NT2/D1 (cell line): ENCODE measurements around the gene RGS19.

Experiments
- DNase-seq: peaks from one replicate; pipeline ENCODE4 v3.0.0-alpha.2; 2011; ENCODE audit warnings: low read depth, low spot score
- H3K27me3 ChIP-seq: 2 replicates; pipeline ENCODE4 v1.6.0; 2011; ENCODE audit warnings: mild to moderate bottlenecking; ENCODE audit not compliant: insufficient read length, insufficient read depth
- H3K36me3 ChIP-seq: 2 replicates; pipeline ENCODE4 v1.6.1; 2011; ENCODE audit warnings: mild to moderate bottlenecking, low read length, mixed read lengths; ENCODE audit not compliant: insufficient read depth, insufficient read length
- H3K4me1 ChIP-seq: 2 replicates; pipeline ENCODE4 v1.5.1; 2011; ENCODE audit not compliant: insufficient read depth, insufficient read length
- H3K4me3 ChIP-seq: 2 replicates; pipeline ENCODE4 v1.5.1; 2011; ENCODE audit warnings: low read depth; ENCODE audit not compliant: insufficient read length
- H3K9ac ChIP-seq: 2 replicates; pipeline ENCODE4 v1.6.0; 2011; ENCODE audit warnings: low read depth; ENCODE audit not compliant: insufficient read length
- H3K9me3 ChIP-seq: 2 replicates; pipeline ENCODE4 v1.5.1; 2011; ENCODE audit warnings: mild to moderate bottlenecking, low read length; ENCODE audit not compliant: insufficient read depth
- SUZ12 ChIP-seq: IDR thresholded peaks from 2 replicates; pipeline ENCODE4 v1.6.1; 2011; ENCODE audit not compliant: insufficient read length, insufficient read depth; ENCODE audit errors: extremely low read depth
- YY1 ChIP-seq: IDR thresholded peaks from 2 replicates; pipeline ENCODE4 v1.6.1; 2011; ENCODE audit not compliant: insufficient read length, insufficient read depth
- ZNF274 ChIP-seq: IDR thresholded peaks from 2 replicates; pipeline ENCODE4 v1.6.1; 2011; ENCODE audit warnings: mild to moderate bottlenecking, low read depth, low read length

RGS19 gene

GRCh38 chr20:64036346-64037198, 42.7 kb downstream of the RGS19 start:
- H3K4me1 ChIP-seq = peaks cover 28% of the 10 kb centered on the region
- H3K36me3 ChIP-seq = peaks cover 44% of the 10 kb centered on the region
- H3K9ac ChIP-seq = peak overlapping the region; percentile 44
- peaks cover 8% of the 10 kb centered on the region; the same call in 1 of the 2 replicates for H3K9me3 ChIP-seq
- H3K27me3 ChIP-seq = peaks cover 43% of the 10 kb centered on the region
- TF ChIP-seq SUZ12 = no peak
- TF ChIP-seq ZNF274 = no peak
- TF ChIP-seq YY1 = no peak
- no peak overlapping the region for H3K4me3 ChIP-seq
- DNase-seq = no peak

DNA sequence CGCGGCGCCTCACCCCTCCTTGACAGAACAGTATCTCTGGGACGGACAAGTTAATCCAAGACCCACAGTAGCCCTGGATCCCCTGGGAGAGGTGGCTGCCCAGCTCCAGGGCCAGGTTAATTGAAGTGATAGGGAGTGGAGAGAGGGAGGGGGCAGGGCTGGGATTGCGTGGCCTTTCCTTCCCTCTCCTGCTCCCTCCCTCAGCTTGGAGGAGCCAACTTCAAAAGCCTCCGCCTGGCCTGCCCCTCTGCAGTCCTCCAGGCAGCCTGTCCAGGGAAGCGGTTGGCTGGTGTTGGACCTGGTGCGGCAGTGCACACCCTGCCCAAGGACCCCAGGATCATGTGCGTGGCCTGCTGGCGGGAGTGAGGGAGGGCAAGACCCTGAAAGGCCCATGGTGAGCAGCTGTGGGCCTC, 43.4 kb downstream of the RGS19 start, which contains the start of gene C20orf204:
C20orf204 (plus strand) TSS at position 250 of the 413 bp plus-strand sequence; CDS start at position 392, 142 bp downstream.
- Histone ChIP-seq H3K36me3 (peaks cover 48% of the 10 kb centered on the region), H3K27me3 (peaks cover 36% of the 10 kb centered on the region), H3K9me3 (peaks cover 8% of the 10 kb centered on the region; the same call in 1 of the 2 replicates), H3K9ac (peak within 1 kb of the TSS; percentile 44), H3K4me3 (no peak within 1 kb of the TSS), H3K4me1 (peaks cover 28% of the 10 kb centered on the region)
- DNase-seq = no peak
- TF ChIP-seq YY1 = no peak
- no peak for TF ChIP-seq ZNF274
- TF ChIP-seq SUZ12 = no peak

DNA sequence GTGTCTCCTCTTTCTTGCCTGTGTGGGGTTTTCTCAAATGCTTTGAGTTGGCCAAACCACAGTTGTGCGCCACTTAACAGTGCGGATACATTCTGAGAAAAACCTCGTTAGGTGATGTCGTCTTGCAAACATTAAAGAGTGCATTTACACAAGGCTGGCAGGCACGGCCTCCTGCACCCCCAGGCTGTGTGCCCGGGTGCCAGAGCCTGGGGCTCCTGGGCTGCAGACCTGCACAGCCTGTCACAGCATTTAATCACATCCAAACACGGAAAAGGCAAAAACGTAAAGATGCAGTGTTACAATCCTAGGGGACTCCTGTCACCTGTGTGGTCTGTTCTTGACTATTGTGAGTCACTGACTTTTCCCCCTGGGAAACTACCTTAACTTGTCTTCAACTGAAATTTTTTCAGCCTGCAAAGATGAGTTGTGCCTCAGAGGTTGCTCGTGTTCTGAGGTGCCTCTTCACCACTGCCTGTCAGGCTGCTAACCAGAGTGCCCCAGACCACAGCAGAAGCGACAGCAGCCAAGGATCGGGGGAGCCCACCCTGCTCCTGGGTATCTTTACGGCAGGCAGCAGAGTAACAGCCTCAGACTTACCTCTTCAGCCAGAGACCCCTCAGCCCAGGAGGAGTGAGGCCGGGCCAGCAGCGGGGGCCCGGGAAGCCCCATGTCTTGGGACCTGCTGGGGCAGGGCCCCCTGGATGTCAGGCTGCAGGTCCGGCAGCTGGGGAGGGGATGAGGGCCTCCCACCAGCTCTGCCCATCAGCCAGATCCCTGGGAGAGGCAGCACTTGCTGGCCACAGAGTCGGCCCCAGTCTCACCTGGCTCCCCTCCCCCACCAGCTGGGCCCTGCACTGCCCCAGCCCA, 44.0 kb downstream of the RGS19 start:
- no peak for TF ChIP-seq YY1
- no peak for TF ChIP-seq ZNF274
- no peak for TF ChIP-seq SUZ12
- peaks cover 55% of the 10 kb centered on the region for H3K36me3 ChIP-seq
- H3K9ac ChIP-seq = peak overlapping the region; percentile 44
- no peak for DNase-seq
- H3K9me3 ChIP-seq = peaks cover 8% of the 10 kb centered on the region; the same call in 1 of the 2 replicates
- H3K4me3 ChIP-seq = no peak overlapping the region
- H3K27me3 ChIP-seq = peaks cover 30% of the 10 kb centered on the region
- peaks cover 28% of the 10 kb centered on the region for H3K4me1 ChIP-seq

DNA sequence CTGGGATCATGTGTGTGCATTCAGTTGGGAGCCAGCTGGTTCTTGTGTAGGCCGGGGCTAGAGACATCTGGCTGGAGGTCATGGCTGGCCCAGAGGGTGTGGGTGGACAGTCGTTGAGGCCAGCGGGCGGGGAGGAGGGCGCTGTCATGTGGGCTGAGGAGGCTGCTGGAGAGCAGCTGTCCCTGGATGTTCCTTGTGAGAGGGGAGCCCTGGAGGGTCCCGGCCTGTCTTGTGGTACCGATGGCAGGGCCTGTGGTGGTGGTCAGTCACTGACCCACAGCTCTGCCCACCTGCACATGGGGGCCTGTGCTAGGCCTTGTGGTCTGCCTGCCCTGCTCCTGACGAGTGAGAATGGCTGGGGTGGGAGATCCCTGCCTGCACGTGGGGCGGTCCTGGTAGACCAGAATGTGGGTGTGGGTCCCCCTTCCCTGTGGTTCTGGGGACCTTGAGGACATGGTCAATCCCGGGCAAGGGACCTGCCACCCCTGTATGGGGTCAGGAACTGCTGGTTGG, 45.3 kb downstream of the RGS19 start:
- Histone ChIP-seq H3K36me3 (peaks cover 67% of the 10 kb centered on the region), H3K4me3 (no peak overlapping the region), H3K9ac (no peak overlapping the region), H3K9me3 (no peaks in the 10 kb centered on the region), H3K4me1 (peaks cover 24% of the 10 kb centered on the region), H3K27me3 (peaks cover 19% of the 10 kb centered on the region)
- TF ChIP-seq YY1 (no peak), SUZ12 (no peak)
- DNase-seq = no peak

DNA sequence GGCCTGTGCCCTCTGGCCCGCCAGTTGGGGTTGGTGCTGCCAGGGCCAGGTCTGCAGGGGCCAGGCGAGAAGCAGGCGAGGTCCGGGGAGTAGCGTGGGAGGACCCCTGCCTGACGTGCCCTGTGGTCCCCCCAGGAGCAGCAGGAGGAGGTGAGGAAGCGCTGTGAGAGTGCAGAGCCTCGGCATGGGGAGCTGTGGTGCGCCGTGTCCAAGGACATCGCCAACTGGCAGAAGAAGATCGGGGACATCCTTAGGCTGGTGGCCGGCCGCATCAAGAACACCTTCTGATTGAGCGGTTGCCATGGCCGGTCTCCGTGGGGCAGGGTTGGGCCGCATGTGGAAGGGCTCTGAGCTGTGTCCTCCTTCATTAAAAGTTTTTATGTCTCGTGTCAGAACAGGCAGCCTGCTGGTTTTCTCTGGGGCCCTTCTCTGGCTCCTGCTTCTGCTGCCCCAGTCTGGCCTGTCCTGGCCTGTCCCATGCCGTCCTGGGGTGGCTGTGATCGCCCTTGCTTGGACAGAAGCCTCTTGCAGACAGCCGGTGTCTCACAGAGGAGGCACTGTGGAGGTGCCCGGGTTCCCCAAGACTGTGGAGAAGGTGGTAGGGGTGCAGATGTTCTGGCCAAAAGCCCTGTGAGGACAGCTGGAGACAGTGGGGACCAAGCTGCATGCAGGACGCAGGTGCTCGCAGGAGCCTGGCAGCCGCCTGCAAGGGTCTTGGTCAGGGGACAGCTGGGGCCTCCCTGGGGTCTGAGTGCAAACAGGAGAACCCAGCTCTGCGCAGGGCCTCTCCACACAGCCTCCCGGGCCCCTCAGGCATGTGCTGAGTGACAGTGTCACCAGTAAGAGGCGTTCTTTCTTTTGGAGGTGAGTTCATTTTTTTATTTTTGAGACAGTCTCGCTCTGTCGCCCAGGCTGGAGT, 46.4 kb downstream of the RGS19 start:
- Histone ChIP-seq H3K4me1 (peaks cover 24% of the 10 kb centered on the region), H3K36me3 (peaks cover 76% of the 10 kb centered on the region)
- DNase-seq = no peak

GRCh38 chr20:64031822-64032314, 47.5 kb downstream of the RGS19 start:
- Histone ChIP-seq H3K4me3 (no peak overlapping the region), H3K4me1 (peaks cover 21% of the 10 kb centered on the region), H3K9ac (no peak overlapping the region), H3K9me3 (no peaks in the 10 kb centered on the region), H3K27me3 (peaks cover under 1% of the 10 kb centered on the region), H3K36me3 (peaks cover 87% of the 10 kb centered on the region)
- TF ChIP-seq YY1 (no peak), ZNF274 (no peak), SUZ12 (no peak)
- DNase-seq = no peak

More for the DNA sequence above, 46.4 kb downstream of the RGS19 start:
- H3K4me3 ChIP-seq = no peak overlapping the region
- TF ChIP-seq SUZ12 (no peak), ZNF274 (no peak), YY1 (no peak)
- no peaks in the 10 kb centered on the region for H3K9me3 ChIP-seq
- H3K9ac ChIP-seq = no peak overlapping the region
- peaks cover 11% of the 10 kb centered on the region for H3K27me3 ChIP-seq
